A673 (cell line): ENCODE data around the gene NME9.

Source experiments
- EZH2 ChIP-seq: fragments of 200-600 bp; sonication (generic); IDR thresholded peaks from 2 replicates; pipeline ENCODE4 v1.6.1; 2017; ENCODE audit warnings: borderline replicate concordance, low read depth, mild to moderate bottlenecking, mixed read lengths, antibody characterized with exemption, low read length; ENCODE audit not compliant: poor library complexity, severe bottlenecking
- TF ChIP-seq, protein P1 (sequence below): fragments of 300-800, 200-600 bp; sonication (generic); conservative IDR thresholded peaks from 2 replicates; pipeline ENCODE4 v1.5.1; 2017; ENCODE audit warnings: low read depth, mild to moderate bottlenecking, antibody characterized with exemption, low read length, moderate library complexity, mixed read lengths

DNA sequence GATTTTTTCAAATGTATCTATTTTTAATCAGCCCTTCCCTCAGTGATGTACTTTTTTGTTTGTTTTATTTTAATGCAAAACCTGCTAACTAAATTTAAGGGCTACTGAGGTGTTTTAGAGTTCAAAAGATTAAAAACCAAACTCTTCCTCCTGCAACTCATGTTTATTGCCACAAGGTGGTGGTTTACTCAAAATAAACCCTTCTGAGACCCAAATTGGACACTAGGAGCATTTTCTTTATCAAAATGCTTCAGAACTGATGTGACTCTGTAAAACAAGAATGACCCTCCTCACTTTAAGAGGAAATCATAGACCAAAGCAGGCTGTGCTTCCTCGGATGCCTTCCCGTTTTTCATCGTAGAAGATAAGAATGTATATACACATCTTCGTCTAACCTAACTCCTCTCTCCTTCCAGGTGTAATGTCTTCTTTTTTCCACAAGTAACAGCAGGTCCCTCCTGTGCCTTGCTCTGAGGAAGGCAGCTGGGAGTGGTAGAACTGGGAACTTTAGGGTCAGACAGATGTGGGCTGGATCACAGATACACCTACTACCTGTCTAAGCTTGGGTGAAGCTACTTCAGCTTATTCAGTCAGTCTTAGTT lies 2.9 kb upstream of the NME9 start:
- TF ChIP-seq, protein P1, sequence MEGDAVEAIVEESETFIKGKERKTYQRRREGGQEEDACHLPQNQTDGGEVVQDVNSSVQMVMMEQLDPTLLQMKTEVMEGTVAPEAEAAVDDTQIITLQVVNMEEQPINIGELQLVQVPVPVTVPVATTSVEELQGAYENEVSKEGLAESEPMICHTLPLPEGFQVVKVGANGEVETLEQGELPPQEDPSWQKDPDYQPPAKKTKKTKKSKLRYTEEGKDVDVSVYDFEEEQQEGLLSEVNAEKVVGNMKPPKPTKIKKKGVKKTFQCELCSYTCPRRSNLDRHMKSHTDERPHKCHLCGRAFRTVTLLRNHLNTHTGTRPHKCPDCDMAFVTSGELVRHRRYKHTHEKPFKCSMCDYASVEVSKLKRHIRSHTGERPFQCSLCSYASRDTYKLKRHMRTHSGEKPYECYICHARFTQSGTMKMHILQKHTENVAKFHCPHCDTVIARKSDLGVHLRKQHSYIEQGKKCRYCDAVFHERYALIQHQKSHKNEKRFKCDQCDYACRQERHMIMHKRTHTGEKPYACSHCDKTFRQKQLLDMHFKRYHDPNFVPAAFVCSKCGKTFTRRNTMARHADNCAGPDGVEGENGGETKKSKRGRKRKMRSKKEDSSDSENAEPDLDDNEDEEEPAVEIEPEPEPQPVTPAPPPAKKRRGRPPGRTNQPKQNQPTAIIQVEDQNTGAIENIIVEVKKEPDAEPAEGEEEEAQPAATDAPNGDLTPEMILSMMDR: peak; percentile 59
- no peak for TF ChIP-seq EZH2
